CD4-positive, alpha-beta T cell treated with Interleukin-6 for 4 hours (primary cell): ENCODE results near the gene BAG5.
A peak's percentile ranks its signal among the peaks of the same experiment; 100 is the strongest.
"Not testable (repeated sequence)": the region's sequence is repeated elsewhere in the genome, so short reads cannot be mapped to it uniquely, and the experiment has no call there.

Experiments
- DNase-seq: peaks from one replicate; pipeline ENCODE4 v3.0.0-alpha.2; 2020; ENCODE audit warnings: mixed read lengths

Gene BAG5

GRCh38 chr14:103533999-103534575 lies 28.4 kb downstream of the BAG5 start:
- DNase-seq, result no peak

- DNase-seq, result no peak
These were observed 29.1 kb downstream of the BAG5 start for GRCh38 chr14:103533137-103533998.

- no peak for DNase-seq
These were observed 30.0 kb downstream of the BAG5 start for GRCh38 chr14:103532216-103533136.

- DNase-seq, result no peak
These were observed 30.8 kb downstream of the BAG5 start for GRCh38 chr14:103531421-103532215.

GRCh38 chr14:103530831-103531230 lies 31.6 kb downstream of the BAG5 start:
- DNase-seq, result no peak

GRCh38 chr14:103530390-103530789 lies 32.1 kb downstream of the BAG5 start:
- DNase-seq, result peak; percentile 28

GRCh38 chr14:103529383-103530365 lies 32.8 kb downstream of the BAG5 start:
- no peak for DNase-seq

- peak; percentile 88 for DNase-seq
These were observed 33.7 kb downstream of the BAG5 start, which contains the start of gene TRMT61A for GRCh38 chr14:103528587-103529382. Gene TRMT61A, plus strand, starts transcription at chr14:103529196. Its CDS starts 783 bp downstream, at chr14:103529979.

- DNase-seq, result no peak
These were observed 34.3 kb downstream of the BAG5 start for GRCh38 chr14:103528146-103528586.

- DNase-seq, result no peak
These were observed 34.9 kb downstream of the BAG5 start for GRCh38 chr14:103527408-103528145.

- no peak for DNase-seq
These were observed 35.6 kb downstream of the BAG5 start for GRCh38 chr14:103526914-103527248.

GRCh38 chr14:103526247-103526913 lies 36.1 kb downstream of the BAG5 start:
- no peak for DNase-seq

GRCh38 chr14:103525430-103526246 lies 36.8 kb downstream of the BAG5 start:
- not testable (repeated sequence) for DNase-seq

GRCh38 chr14:103524002-103524935 lies 38.2 kb downstream of the BAG5 start:
- no peak for DNase-seq

- DNase-seq, result no peak
These were observed 38.9 kb downstream of the BAG5 start for GRCh38 chr14:103523575-103523954.

GRCh38 chr14:103522649-103523574 lies 39.5 kb downstream of the BAG5 start, which contains the start of gene CKB:
Gene CKB, minus strand, starts transcription at chr14:103522830. Its CDS starts 337 bp downstream, at chr14:103522493.
- no peak for DNase-seq
